CD4-positive, alpha-beta T cell treated with Interleukin-6 at 100 ng/mL for 8 hours (primary cell): Measurements from ENCODE around the gene RBM10.

Source experiments
- DNase-seq: peaks from one replicate; pipeline ENCODE4 v3.0.0-alpha.2; 2020; ENCODE audit warnings: mixed read lengths, low spot score

Gene RBM10

DNA sequence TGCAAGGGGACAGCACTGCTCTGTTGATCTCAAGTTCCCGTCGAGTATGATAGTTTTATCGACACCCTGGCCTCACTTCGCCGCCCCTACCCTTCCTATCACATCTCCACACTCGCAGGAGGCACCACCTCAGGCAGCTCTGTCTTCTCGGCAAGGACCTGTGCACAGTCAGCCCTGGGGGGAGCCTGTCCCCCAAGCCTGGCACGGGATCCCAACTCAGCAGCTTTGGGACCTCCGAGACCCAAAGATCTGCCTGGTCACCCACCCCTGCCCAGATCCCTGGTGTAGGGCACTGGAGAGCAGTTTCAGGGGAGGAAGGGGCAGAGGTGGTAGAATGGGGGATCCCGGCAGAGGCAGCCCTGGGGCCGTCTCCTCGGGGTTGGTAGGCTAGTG is 30.6 kb downstream of the RBM10 start:
- no peak for DNase-seq

DNA sequence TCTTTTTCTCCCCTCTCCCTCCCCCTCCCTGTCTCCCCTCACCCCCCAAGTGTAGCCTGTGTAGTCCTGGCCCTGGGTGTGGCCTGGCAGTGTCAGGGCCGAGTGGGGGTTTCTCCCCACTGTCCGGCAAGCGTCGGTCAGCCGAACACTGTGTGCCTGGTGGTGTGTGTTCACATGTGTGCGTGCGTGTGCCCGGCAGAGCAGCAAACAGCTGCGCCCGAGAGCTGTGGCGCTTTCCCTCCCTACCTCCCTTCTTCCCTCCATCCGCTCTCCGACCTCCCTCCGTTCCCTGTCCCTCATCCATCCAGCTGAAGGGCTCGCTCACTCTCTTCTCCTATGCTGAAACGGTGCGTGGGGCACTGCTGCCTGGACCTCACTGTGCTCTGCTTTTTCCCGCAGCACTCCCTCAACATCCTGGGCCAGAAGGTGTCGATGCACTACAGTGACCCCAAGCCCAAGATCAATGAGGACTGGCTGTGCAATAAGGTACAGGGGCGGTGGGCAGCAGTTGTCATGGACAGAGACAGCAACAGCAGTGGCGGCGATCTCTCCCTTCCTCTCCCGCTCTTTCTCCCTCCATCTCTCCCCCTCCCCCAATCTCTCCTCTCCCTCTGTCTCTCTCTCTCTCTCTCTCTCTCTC is 31.2 kb downstream of the RBM10 start:
- DNase-seq, result no peak

- no peak for DNase-seq
Observed at GRCh38 chrX:47177079-47177478, 32.1 kb downstream of the RBM10 start.

GRCh38 chrX:47178337-47178736 is 33.3 kb downstream of the RBM10 start:
- DNase-seq, result no peak

- DNase-seq, result no peak
Observed at GRCh38 chrX:47179221-47179927, 34.4 kb downstream of the RBM10 start.

DNA sequence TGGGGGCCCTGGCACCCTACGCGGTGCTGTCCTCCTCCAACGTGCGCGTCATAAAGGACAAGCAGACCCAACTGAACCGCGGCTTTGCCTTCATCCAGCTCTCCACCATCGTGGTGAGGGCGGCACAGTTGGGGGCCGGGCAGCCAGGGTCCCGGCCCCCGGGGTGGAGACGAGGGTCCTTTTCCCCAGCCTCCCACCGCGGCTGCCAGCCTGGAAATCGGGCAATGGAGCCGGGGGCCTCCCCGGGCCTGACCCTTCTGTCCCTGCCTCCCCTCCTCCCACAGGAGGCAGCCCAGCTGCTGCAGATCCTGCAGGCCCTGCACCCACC is 34.9 kb downstream of the RBM10 start:
- no peak for DNase-seq

DNA sequence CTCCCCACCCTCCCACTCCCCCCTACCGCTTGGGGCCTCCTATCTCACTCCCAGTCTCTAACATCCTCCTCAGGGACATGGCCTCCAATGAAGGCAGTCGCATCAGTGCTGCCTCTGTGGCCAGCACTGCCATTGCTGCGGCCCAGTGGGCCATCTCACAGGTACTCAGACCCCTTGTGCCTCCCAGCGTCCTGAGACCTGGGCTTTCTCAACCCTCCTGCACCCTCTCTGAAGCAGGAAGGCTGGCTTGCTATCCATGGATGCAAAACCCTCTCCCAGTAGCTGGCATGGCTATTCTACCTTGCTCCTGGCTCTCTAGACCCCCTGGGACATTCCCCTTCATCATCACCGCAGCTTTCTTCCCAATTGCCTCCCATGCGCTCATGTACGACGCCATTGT is 35.3 kb downstream of the RBM10 start:
- DNase-seq, result no peak

- no peak for DNase-seq
Observed at GRCh38 chrX:47181301-47181700, 36.3 kb downstream of the RBM10 start.

- DNase-seq, result no peak
Observed at GRCh38 chrX:47182106-47182700, 37.2 kb downstream of the RBM10 start.

DNA sequence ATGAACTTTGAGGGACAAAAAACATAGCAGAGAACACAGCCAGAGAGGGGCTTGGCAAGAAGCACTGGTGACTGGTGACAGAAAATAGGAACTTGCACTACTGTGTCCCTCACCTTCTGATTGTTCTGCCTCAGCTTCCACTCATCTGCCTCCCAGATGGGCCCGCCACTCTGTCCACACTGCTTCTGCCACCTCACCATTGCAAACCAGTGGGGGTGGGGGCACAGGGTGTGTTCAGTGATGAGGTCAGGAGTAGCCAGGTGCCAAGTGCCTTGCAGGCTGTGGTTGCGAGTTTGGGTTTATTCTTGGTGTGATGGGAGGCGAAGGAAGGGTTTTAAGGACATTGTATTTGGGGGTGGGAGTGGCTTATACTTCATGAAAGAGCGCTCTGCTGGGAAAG is 39.5 kb downstream of the RBM10 start:
- DNase-seq, result no peak

DNA sequence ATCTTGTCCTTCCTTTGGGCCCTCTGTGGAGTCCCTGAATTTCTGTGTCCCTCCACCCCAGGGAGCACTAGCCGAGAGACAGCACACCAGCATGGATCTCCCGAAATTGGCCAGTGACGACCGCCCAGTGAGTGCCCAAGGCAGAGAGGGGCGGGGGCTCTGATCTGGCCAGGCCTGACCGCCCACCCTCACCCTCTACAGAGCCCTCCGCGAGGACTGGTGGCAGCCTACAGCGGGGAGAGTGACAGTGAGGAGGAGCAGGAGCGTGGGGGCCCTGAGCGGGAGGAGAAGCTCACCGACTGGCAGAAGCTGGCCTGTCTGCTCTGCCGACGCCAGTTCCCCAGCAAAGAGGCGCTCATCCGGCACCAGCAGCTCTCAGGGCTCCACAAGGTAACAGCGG is 40.2 kb downstream of the RBM10 start:
- no peak for DNase-seq

- no peak for DNase-seq
Observed at GRCh38 chrX:47186096-47186740, 41.2 kb downstream of the RBM10 start.

DNA sequence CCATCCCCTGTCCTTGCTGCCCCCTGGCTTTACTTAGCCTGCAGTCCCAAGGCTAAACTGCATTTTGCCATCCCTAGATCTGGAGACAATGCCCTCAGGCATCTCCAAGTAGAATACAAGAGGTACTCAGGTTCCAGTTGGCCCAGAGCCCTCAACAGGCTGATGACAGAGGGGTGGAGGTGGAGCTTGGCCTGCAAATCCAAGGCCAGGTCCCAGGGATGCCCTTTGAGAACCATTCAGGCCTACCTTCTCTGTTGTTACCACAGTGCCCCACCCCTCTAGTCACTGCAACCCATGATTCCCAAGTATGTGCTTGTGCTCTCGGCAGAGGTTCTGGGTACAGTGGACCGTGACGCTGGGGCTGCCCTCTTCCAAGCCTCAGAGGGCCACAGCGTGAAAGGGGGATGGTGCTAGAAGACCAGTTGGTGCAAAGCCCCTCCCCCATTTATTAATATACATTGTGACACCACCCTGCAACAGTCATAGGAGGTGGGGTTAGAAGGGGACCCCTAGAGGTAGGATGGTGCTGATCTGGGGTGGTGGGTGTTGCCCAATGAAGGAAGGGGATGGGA is 42.2 kb downstream of the RBM10 start:
- DNase-seq, result no peak

DNA sequence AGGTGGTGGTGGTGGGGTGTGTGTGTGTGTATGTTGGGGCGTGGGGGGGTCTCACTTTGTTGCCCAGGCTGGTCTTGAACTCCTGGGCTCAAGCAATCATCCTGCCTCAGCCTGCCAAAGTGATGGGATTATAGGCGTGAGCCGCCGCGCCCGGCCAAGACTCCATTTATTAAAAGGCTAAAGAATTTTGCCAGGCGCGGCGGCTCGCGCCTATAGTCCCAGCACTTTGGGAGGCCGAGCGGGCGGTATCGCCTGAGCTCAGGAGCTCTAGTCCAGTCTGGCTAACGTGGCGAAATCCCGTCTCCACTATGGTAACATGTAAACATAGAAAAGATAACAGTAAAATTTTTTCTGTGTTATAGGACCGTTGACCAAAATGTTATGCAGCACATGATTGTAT is 44.9 kb downstream of the RBM10 start:
- no peak for DNase-seq

- DNase-seq, result peak; percentile 88
Observed at GRCh38 chrX:47190445-47191269, 45.6 kb downstream of the RBM10 start.

DNA sequence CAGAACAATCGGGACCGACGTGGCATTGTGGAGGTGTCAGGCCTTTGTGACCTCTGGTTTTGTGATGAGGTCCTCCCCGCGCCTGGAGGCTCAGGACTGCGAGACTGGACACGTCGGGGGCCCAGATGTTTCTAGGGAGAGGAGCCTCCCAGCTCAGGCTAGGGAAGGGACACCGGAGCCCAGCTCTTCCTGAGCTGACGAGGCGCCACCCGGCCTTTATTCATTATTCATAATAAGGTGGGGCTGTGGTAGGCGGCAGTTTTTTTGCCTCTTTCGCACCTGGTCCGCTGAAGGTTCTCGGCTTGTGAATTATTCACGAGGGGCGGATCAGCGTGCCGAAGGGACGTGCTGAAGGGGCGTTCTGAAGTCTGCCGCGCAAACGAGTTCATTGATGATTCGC is 46.3 kb downstream of the RBM10 start:
- DNase-seq, result peak; percentile 48

DNA sequence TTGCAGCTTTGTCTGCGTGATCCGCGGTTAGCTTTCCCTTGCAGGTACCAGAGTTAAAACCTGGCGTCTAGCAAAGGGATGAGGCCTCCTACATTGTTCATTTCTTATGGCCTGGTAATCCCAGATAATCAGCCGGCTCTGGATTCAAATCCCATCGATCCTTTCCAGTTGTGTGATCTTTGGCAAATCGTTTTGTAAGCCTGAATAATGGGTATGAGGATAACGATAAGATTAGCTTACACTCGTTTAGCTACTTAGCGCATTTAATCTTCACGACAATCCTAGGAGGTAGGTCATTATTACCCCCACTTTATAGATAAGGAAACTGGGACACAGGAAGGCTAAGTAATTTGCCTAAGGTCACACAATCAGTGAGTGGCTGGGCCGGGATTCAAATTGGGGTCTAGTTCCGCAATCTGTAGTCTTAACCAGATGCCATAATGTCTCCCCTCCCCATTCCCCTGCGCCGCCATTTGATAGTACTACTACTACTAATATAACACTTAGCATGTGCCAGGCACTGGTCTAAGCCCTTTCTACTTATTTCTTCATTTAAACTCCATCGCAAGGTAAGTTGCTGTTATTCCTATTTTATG is 46.9 kb downstream of the RBM10 start:
- DNase-seq, result no peak

DNA sequence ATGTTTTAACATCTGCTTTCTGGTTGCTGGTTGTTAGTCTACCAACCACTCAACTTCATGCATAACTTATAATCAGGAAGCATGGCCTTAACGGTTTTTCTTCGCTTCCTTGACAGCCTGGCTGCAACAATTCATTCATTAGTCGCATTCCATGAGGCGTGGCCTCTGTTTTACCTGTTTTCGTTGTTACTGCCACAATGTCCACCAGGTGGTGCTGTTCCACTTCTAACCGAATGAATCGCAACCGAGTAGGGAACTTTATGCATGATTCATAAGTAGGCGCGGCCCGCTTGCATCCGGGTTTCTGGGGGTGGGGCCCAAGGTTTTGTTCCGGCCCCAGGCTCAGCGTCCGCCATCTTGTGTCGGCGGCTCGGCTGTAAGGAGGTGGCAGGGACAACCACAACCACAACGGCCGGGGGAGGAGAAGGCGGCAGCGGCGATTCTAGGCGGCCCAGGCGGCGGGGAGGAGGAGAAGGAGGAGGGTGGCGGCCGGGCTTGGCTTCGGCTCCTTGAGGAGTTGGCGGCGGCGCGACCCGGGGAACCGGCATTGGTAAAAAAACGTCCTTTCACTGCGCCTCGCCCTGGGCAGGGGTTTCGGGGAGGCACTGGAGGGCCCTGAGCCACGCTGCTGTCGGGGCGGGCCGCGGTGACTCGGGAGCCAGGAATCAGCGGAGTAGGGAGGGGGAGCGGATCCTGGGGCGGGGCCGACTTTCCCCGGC is 48.6 kb downstream of the RBM10 start, which contains the start of gene UBA1:
Gene UBA1 (plus strand): TSS at position 355 of the 719 bp plus-strand sequence. CDS start 4,974 bp downstream, outside the sequence.
- peak; percentile 97 for DNase-seq

- DNase-seq, result no peak
Observed at GRCh38 chrX:47194194-47194787, 49.3 kb downstream of the RBM10 start.

DNA sequence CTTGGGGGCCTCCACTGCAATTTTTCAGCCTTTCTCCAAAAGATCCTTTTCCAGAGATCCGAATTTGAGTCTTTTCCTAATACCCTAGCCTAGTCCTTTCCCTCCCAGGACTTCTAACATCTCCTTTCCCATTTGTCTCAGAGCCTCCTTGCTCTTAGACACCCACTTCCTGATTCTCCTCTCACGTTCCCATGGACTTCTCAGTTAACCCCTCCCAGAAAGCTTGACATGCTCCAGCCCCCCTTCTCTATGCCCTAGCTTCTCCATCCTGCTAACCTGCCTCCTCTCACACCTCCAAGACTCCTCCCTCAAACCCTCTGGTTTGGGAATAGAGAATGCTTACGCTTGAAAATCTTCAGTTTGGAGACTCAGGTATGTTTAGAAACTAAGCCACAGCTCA is 51.1 kb downstream of the RBM10 start:
- no peak for DNase-seq
